ENCODE results near the gene TMEM18. TPM values are rescaled to one million over a fixed set of nuclear protein-coding genes. Genes with fewer than 3 reads are reported as not detected.

TMEM18 gene
- total and polyA plus RNA-seq, 9 of the 15 experiments (the other 6 are each of a cell fraction or from before 2014, with no cell fraction given) = 12.8 to 55.9 (median 21.8) TPM

DNA sequence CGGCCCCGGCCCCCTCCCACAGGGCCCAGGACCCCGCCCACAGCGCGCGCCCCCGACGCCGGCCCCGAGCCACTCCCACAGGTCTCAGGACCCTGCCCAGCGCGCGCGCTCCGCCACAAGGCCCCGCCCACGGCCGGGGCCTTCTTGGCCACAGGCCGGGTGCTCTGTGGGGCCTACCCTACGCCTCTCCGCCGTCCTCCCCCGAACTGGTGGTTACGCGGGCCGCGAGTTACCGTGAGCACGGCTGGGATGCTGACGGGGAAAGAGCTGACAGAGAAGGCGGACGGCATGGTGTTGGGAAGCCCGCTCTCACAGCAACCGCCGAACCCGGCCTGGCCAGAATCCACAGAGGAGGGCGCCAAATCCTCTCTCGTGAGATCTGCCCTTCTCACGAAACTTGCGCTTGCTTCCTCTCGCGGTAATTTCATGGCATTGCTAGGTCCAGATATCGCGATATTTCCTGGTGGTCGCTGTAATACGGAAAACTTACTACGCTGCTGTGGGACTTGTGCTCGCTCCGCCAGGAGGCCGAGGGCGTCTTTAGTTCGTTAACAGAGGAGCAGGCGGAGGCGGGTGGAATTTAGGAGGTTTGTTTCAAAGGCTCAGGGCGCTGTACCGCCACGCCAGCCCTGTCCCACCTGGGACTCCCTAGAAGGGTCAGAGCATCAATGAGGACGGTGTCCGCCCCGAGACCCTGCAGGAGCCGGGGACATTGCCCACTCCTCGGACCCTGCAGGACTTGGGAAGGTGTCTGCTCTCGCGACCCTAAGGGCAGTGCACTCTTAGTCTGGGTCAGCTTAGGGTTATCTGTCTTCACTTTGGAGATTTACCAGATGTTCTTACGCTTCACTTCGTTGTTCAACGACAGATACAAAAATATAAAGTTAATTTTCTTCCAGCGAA lies at the start of gene TMEM18 (continued):
- TF ChIP-seq, protein P1, sequence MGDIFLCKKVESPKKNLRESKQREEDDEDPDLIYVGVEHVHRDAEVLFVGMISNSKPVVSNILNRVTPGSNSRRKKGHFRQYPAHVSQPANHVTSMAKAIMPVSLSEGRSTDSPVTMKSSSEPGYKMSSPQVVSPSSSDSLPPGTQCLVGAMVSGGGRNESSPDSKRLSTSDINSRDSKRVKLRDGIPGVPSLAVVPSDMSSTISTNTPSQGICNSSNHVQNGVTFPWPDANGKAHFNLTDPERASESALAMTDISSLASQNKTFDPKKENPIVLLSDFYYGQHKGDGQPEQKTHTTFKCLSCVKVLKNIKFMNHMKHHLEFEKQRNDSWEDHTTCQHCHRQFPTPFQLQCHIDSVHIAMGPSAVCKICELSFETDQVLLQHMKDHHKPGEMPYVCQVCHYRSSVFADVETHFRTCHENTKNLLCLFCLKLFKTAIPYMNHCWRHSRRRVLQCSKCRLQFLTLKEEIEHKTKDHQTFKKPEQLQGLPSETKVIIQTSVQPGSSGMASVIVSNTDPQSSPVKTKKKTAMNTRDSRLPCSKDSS (IDR thresholded peaks at IDR 0.05; ENCODE audit: low read depth, partially characterized antibody) = no peak
- TF ChIP-seq IFI16 (CRISPR knock-in tag; IDR thresholded peaks at IDR 0.05) (no peak), CHD1 (IDR thresholded peaks at IDR 0.05; ENCODE audit: low read length) (peak; percentile 64), RAD21 (CRISPR knock-in tag; conservative IDR thresholded peaks at IDR 0.05 in 1 of 2, IDR thresholded peaks at IDR 0.05 in 1 of 2) (peak; percentile 17 to 21; a peak in 3 of 4 replicates), BRD4 (IDR thresholded peaks at IDR 0.05) (peak; percentile 41; the same call in 1 of the 2 replicates), NR2C2 (CRISPR knock-in tag; IDR thresholded peaks at IDR 0.05) (no peak), NR2C2 (tag; IDR thresholded peaks at IDR 0.05) (peak; percentile 37; the same call in 1 of the 2 replicates), POLR2H (tag; IDR thresholded peaks at IDR 0.05; ENCODE audit: low read depth) (peak; percentile 96), NR2F6 (CRISPR knock-in tag; IDR thresholded peaks at IDR 0.05) (no peak), MEF2D (tag; conservative IDR thresholded peaks at IDR 0.05; ENCODE audit: low read depth) (no peak), ZSCAN29 (IDR thresholded peaks at IDR 0.05) (no peak; the same call in 1 of the 2 replicates), ERF (CRISPR knock-in tag; IDR thresholded peaks at IDR 0.05) (peak; percentile 92; the same call in 1 of the 2 replicates), SRSF1 (IDR thresholded peaks at IDR 0.05; ENCODE audit: low read depth, low read length) (no peak; the same call in 1 of the 2 replicates), NR4A1 (CRISPR knock-in tag; IDR thresholded peaks at IDR 0.05) (0 out of 2 replicates have a peak, but pooled peaks have one; percentile 29), NR4A1 (tag; IDR thresholded peaks at IDR 0.05) (peak; percentile 67), RHOXF2B (CRISPR knock-in tag; conservative IDR thresholded peaks at IDR 0.05) (no peak), CHCHD3 (CRISPR knock-in tag; IDR thresholded peaks at IDR 0.05) (peak; percentile 11; the same call in 1 of the 2 replicates)
- TF ChIP-seq, protein P2, sequence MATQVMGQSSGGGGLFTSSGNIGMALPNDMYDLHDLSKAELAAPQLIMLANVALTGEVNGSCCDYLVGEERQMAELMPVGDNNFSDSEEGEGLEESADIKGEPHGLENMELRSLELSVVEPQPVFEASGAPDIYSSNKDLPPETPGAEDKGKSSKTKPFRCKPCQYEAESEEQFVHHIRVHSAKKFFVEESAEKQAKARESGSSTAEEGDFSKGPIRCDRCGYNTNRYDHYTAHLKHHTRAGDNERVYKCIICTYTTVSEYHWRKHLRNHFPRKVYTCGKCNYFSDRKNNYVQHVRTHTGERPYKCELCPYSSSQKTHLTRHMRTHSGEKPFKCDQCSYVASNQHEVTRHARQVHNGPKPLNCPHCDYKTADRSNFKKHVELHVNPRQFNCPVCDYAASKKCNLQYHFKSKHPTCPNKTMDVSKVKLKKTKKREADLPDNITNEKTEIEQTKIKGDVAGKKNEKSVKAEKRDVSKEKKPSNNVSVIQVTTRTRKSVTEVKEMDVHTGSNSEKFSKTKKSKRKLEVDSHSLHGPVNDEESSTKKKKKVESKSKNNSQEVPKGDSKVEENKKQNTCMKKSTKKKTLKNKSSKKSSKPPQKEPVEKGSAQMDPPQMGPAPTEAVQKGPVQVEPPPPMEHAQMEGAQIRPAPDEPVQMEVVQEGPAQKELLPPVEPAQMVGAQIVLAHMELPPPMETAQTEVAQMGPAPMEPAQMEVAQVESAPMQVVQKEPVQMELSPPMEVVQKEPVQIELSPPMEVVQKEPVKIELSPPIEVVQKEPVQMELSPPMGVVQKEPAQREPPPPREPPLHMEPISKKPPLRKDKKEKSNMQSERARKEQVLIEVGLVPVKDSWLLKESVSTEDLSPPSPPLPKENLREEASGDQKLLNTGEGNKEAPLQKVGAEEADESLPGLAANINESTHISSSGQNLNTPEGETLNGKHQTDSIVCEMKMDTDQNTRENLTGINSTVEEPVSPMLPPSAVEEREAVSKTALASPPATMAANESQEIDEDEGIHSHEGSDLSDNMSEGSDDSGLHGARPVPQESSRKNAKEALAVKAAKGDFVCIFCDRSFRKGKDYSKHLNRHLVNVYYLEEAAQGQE (IDR thresholded peaks at IDR 0.05; ENCODE audit: borderline replicate concordance) = no peak
- TF ChIP-seq, protein P2 (CRISPR knock-in tag; IDR thresholded peaks at IDR 0.05; ENCODE audit: low read depth) = peak; percentile 66; the same call in 1 of the 2 replicates

Measured in K562 (cell line).